Activated CD4-positive, alpha-beta T cell treated with anti-CD3 and anti-CD28 coated beads, Interleukin-10, Interleukin-2, amounts not matched to agents 100 ng/mL and 50 ng/mL, durations not matched to agents 16 hours and 8 hours (primary cell): Measurements from ENCODE around the gene SLC35G2.
"Not testable (repeated sequence)": the region's sequence is repeated elsewhere in the genome, so short reads cannot be mapped to it uniquely, and the experiment has no call there.

Source experiments
- DNase-seq: peaks from one replicate; pipeline ENCODE4 v3.0.0-alpha.2; 2020

Gene SLC35G2

GRCh38 chr3:136891934-136892855 lies 73.3 kb downstream of the SLC35G2 start:
- no peak for DNase-seq

DNA sequence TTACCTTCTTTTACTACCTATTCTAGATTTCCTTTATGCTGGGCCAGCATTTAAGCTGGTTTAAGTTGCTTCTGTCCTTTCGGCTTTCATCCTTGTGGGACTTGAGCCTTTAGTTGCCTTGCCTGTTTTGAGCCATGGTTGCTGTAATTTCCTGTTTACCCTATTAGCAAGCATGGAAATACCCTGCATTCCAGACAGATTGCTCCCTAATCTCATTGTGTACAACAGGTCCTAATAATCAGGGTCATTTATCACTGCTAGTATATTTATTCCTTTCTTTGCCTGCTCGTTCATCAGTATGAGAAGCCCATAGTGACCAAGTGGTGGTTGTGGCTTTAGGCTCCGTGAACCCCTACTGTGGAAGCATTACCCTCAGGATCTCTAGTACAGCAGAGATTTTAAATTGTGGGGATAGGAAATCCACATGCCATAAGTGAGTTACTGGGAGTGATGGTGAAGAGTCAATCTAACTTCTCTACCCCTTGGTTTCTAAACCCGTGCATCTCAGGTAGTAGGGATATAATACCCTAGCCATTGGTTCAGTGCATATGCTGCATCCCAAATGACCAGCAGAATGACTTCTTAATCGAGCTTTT lies 75.0 kb downstream of the SLC35G2 start:
- no peak for DNase-seq

DNA sequence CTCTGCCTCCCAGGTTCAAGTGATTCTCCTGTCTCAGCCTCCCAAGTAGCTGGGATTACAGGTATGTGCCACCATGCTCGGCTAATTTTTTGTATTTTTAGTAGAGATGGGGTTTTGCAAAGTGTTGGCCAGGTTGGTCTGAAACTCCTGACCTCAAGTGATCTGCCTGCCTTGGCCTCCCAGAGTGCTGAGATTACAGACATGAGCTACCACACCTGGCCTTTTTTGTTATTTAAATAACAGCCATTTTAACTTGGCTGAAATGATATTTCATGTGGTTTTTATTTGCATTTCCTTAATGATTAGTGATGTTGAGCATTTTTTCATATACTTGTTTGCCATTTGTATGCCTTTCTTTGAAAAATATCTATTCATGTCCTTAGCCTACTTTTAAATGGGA lies 78.2 kb downstream of the SLC35G2 start:
- DNase-seq = not testable (repeated sequence)

GRCh38 chr3:136898549-136898948 lies 79.6 kb downstream of the SLC35G2 start:
- DNase-seq = no peak

DNA sequence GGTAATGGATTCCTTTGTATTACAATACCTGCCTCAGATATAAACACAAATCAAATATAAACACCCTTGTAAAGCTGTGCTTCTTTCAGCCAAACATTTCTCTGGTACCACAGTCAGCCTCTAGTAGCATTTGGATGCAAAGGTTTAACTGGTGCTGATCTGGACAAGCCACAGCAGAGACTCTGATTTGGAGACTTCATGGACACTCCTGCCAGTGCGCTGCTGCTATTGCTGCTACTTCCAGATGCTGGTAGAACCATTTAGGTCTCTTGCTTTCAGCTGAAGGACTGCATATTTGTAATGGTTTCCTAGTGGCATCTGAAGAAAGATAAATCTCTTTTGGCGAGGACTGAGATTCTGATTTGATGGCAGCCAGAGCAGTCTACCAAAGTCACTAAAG lies 80.0 kb downstream of the SLC35G2 start:
- no peak for DNase-seq

- no peak for DNase-seq
Measured at GRCh38 chr3:136899622-136900158, 80.8 kb downstream of the SLC35G2 start.

GRCh38 chr3:136900694-136901093 lies 81.8 kb downstream of the SLC35G2 start:
- DNase-seq = not testable (repeated sequence)

DNA sequence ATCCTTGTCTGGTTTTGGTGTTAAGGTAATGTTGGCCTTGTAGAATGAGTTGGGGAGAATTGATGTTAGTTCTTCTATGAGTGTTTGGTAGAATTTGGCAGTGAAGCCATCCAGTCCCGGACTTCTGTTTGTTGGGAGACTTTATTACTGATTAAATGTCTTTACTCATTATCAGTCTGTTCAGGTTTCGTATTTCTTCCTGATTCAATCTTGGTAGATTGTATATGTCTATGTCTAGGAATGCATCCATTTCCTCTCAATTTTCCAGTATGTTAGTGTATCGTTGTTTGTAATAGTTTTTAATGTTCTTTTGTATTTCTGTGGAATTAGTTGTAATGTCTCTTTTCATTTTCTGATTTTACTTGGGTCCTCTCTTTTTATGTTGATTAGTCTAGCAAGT lies 82.5 kb downstream of the SLC35G2 start:
- DNase-seq = no peak

DNA sequence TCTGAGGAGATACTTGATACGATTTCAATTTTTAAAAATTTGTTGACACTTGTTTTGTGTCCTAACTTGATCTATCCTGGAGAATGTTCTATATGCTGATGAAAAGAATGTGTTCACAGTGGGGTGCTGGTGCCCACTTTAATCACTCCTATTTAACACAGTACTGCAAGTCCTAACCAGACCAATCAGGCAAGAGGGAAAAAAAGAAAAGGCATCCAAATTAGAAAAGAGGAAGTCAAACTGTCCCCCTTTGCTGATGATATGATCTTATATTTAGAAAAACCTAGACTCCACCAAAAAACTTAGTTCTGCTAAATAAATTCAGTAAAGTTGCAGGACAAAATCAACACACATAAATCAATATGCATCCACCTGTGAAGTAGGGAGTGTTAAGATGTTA lies 83.6 kb downstream of the SLC35G2 start:
- DNase-seq = not testable (repeated sequence)

DNA sequence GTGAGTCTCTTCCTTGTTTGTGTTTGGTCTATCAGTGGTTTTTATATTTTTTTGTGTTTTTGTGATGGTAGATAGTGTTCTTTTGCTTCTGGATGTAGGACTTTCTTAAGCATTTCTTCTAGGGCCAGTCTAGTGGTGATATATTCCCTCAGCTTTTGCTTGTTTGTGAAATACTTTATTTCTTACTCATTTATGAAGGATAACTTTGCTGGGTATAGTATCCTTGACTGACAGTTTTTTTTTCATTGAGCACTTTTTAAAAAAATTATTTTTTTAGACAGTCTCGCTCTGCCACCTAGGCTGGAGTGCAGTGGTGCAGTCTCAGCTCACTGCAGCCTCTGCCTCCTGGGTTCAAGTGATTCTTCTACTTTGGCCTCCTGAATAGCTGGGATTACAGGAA lies 85.0 kb downstream of the SLC35G2 start:
- no peak for DNase-seq

- DNase-seq = no peak
Measured at GRCh38 chr3:136904746-136905145, 85.8 kb downstream of the SLC35G2 start.
